Measurements from ENCODE around the gene CRHR2. TPM values are rescaled to one million over a fixed set of nuclear protein-coding genes. Genes with fewer than 3 reads are reported as not detected.

CRHR2 gene
- total and polyA plus RNA-seq, 8 donors, result 0.06 to 0.79 (median 0.50) TPM

- intact Hi-C loops (cut with DNase I), result no loop called here
- 90 to 93% methylated on average over 13 of the region's 13 CpGs for WGBS, 2 donors
- peak in 1 of 6 donors; percentile 10 for DNase-seq
- Histone ChIP-seq H3K27me3 (no peaks in the 10 kb centered on the region), H3K4me3 (no peak overlapping the region), H3K36me3 (no peaks in the 10 kb centered on the region), H3K9me3 (no peaks in the 10 kb centered on the region), H3K4me1 (no peaks in the 10 kb centered on the region), H3K27ac (no peak overlapping the region)
- FAIRE-seq, result no peak
- no peak for TF ChIP-seq CTCF (IDR thresholded peaks at IDR 0.05)
- no peak for ATAC-seq
Measured at GRCh38 chr7:30649717-30650420, 32.4 kb downstream of the CRHR2 start.

GRCh38 chr7:30648744-30649540 is 33.3 kb downstream of the CRHR2 start:
- Histone ChIP-seq H3K27ac (no peak overlapping the region), H3K4me1 (no peaks in the 10 kb centered on the region), H3K4me3 (no peak overlapping the region), H3K36me3 (no peaks in the 10 kb centered on the region), H3K9me3 (no peaks in the 10 kb centered on the region), H3K27me3 (no peaks in the 10 kb centered on the region)
- intact Hi-C loops (cut with DNase I), result no loop called here
- TF ChIP-seq CTCF (IDR thresholded peaks at IDR 0.05), result no peak
- ATAC-seq, result no peak
- peak in 2 of 6 donors; percentile 8 for DNase-seq
- FAIRE-seq, result no peak
- WGBS, 2 donors, result 90 to 92% methylated on average over 15 of the region's 15 CpGs

- H3K9me3 ChIP-seq, result no peaks in the 10 kb centered on the region
- no peaks in the 10 kb centered on the region for H3K27me3 ChIP-seq
- no peaks in the 10 kb centered on the region for H3K36me3 ChIP-seq
- TF ChIP-seq CTCF (IDR thresholded peaks at IDR 0.05), result no peak
- FAIRE-seq, result no peak
- 79% methylated on average over 10 of the region's 10 CpGs for WGBS, 2 donors
- peak in 2 of 6 donors; percentile 7 to 9 for DNase-seq
- intact Hi-C loops (cut with DNase I), result no loop called here
- ATAC-seq, result no peak
- no peak overlapping the region for H3K4me3 ChIP-seq
- no peaks in the 10 kb centered on the region for H3K4me1 ChIP-seq
- H3K27ac ChIP-seq, result no peak overlapping the region
Measured at GRCh38 chr7:30647589-30648364, 34.5 kb downstream of the CRHR2 start.

GRCh38 chr7:30646154-30646553 is 36.1 kb downstream of the CRHR2 start:
- TF ChIP-seq CTCF (IDR thresholded peaks at IDR 0.05), result no peak
- FAIRE-seq (no peak), DNase-seq (peak in 1 of 6 donors; percentile 44), ATAC-seq (no peak)
- 92 to 93% methylated on average over 12 of the region's 12 CpGs for WGBS, 2 donors
- H3K4me1 ChIP-seq, result no peaks in the 10 kb centered on the region
- H3K36me3 ChIP-seq, result no peaks in the 10 kb centered on the region
- no peak overlapping the region for H3K4me3 ChIP-seq
- H3K27ac ChIP-seq, result no peak overlapping the region
- no peaks in the 10 kb centered on the region for H3K9me3 ChIP-seq
- H3K27me3 ChIP-seq, result no peaks in the 10 kb centered on the region
- intact Hi-C loops (cut with DNase I), result no loop called here
